Calu3 (cell line): Measurements from ENCODE around the gene SYNE1. TPM values are rescaled to one million over a fixed set of nuclear protein-coding genes. Genes with fewer than 3 reads are reported as not detected.

Experiments
- BruUV-seq: library from RNA; stranded (reverse); fragments of 400-500 nt; replicated peaks from 2 replicates; lab custom pipeline; 2021; lab: Mats Ljungman, UMichigan
- CTCF ChIA-PET: fragments of 300-600 bp; sonication (Branson Sonifier 250); formaldehyde crosslinking; loops from one replicate; lab custom pipeline; 2022; ENCODE audit warnings: antibody characterized with exemption; lab: Charles Lee
- DNase-seq: peaks from one replicate; pipeline ENCODE4 v3.0.0; 2022
- H3K27ac Mint-ChIP-seq: one replicate; pipeline ENCODE4 v1.8.0; 2022; ENCODE audit warnings: mixed read lengths; ENCODE audit not compliant: unreplicated experiment
- H3K27me3 Mint-ChIP-seq: one replicate; pipeline ENCODE4 v1.8.0; 2022; ENCODE audit warnings: mixed read lengths; ENCODE audit not compliant: unreplicated experiment
- H3K36me3 Mint-ChIP-seq: one replicate; pipeline ENCODE4 v1.8.0; 2022; ENCODE audit warnings: mild to moderate bottlenecking, moderate library complexity, mixed read lengths; ENCODE audit not compliant: insufficient read depth, unreplicated experiment
- H3K4me1 Mint-ChIP-seq: one replicate; pipeline ENCODE4 v1.8.0; 2022; ENCODE audit warnings: mild to moderate bottlenecking, low read depth, mixed read lengths; ENCODE audit not compliant: unreplicated experiment
- H3K4me3 Mint-ChIP-seq: one replicate; pipeline ENCODE4 v1.8.0; 2022; ENCODE audit warnings: mild to moderate bottlenecking, low read depth, moderate library complexity, mixed read lengths; ENCODE audit not compliant: unreplicated experiment
- H3K9me3 Mint-ChIP-seq: one replicate; pipeline ENCODE4 v1.8.0; 2022; ENCODE audit warnings: low read depth, mixed read lengths; ENCODE audit not compliant: unreplicated experiment
- CTCF ChIP-seq: fragments of 200-600 bp; IDR thresholded peaks from one replicate; pipeline ENCODE4 v1.8.0; 2022; ENCODE audit warnings: antibody characterized with exemption; ENCODE audit not compliant: unreplicated experiment
- intact Hi-C: fragments of 100-400 bp; cut with micrococcal nuclease; formaldehyde crosslinking; loops from one replicate; pipeline ENCODE4 v1.10.0; 2022; ENCODE audit not compliant: unreplicated experiment
- total RNA-seq: library from RNA; stranded (reverse); gene quantifications from 2 replicates; pipeline ENCODE4 v1.2.3, GENCODE V29; 2022

The SYNE1 gene
- total RNA-seq, 1 experiment from 2014 or later, result 28.1 TPM

DNA sequence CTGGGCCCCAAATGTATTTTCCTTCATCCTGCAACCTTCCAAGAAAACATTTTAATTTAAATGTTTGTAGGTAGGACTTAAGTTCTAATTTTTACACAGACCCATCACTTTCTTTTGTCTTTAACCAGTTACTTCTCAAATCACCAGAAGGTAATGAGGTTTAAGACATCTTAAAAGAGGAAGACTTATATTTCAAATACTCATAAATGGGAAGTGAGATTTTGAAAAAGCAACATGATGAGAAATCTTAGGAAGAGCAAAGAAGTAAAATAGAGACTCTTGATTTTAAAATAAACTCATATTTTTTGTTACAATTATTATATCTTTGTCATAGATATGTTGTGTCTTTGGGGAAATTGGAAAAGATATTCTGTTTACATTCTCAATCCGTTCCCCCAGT, 82.3 kb downstream of the SYNE1 start:
- intact Hi-C loops, result no loop called here
- BruUV-seq, result no TSS peak
- Mint-ChIP-seq H3K27ac (no peak overlapping the region), H3K4me3 (no peak overlapping the region), H3K27me3 (no peaks in the 10 kb centered on the region), H3K9me3 (no peaks in the 10 kb centered on the region), H3K4me1 (no peaks in the 10 kb centered on the region), H3K36me3 (no peaks in the 10 kb centered on the region)
- no peak for TF ChIP-seq CTCF
- CTCF ChIA-PET, result no interaction called here
- DNase-seq, result no peak

DNA sequence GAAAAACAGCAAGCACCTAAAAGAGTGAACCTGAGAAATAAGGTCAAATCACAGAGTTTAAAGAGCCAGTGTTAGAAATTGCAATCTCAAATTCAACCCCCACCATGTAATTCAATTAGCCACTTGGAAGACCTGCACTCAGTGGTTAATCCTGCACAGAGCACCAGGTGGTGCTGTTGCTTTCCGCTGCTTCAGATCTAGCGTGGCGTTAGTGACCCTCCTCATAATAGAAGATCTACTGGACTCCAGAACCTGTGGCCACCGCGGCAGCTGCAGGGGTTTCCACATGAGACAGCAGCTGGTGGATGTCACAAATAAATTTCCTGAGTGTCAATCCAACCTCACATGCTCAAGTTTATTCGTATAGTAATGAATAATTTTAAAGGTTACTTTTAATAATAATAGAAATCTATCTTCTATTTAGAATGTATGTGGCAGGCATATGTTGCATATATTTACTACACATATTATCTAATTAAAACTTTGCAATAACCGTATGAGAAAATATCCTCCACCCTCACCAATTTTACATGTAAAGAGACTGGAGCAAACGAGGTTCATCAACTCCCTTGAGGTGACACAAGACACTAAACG, 84.4 kb downstream of the SYNE1 start:
- H3K27ac Mint-ChIP-seq, result no peak overlapping the region

GRCh38 chr6:152543519-152543918, 93.6 kb downstream of the SYNE1 start:
- H3K27ac Mint-ChIP-seq, result no peak overlapping the region
- H3K27me3 Mint-ChIP-seq, result no peaks in the 10 kb centered on the region
- intact Hi-C loops, result no loop called here
- peaks cover 3% of the 10 kb centered on the region for H3K9me3 Mint-ChIP-seq
- no peaks in the 10 kb centered on the region for H3K4me1 Mint-ChIP-seq
- H3K4me3 Mint-ChIP-seq, result no peak overlapping the region
- BruUV-seq, result no TSS peak
- H3K36me3 Mint-ChIP-seq, result no peaks in the 10 kb centered on the region
- DNase-seq, result no peak
- TF ChIP-seq CTCF, result no peak
- CTCF ChIA-PET, result no interaction called here

More for the DNA sequence above, 84.4 kb downstream of the SYNE1 start:
- H3K4me3 Mint-ChIP-seq, result no peak overlapping the region
- CTCF ChIA-PET, result interaction anchor here (0.8 kb wide), 1 partner anchor 90 kb away, joined by 3 read pairs; no protein-coding TSS in a partner anchor
- no peaks in the 10 kb centered on the region for H3K9me3 Mint-ChIP-seq
- no peaks in the 10 kb centered on the region for H3K27me3 Mint-ChIP-seq
- no peaks in the 10 kb centered on the region for H3K4me1 Mint-ChIP-seq
- H3K36me3 Mint-ChIP-seq, result no peaks in the 10 kb centered on the region
- peak; percentile 60 for DNase-seq
- peak; percentile 56 for TF ChIP-seq CTCF
- intact Hi-C loops, result loop anchor here (1.0 to 2.0 kb wide), 3 partner anchors 91 to 400 kb away; no protein-coding TSS in a partner anchor
- no TSS peak for BruUV-seq

DNA sequence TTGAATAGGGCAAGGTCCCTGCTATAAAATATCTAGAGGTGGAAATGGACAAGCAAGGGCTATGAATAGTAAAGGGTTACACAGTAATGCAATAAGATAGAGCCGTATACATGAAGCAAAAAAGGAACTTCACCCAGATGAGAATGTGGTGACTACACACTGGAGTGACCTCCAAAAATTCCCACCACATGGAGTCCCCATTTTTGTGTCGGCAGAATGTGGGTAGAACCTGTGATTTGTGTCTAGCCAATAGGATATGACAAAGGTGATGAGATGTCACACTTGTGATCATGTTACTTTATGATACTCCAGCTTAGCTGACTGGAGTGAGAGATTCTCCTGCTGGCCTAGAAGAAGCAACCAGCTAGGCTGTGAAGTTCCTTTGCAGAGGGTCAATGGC, 96.8 kb downstream of the SYNE1 start:
- TF ChIP-seq CTCF, result no peak
- intact Hi-C loops, result no loop called here
- Mint-ChIP-seq H3K27me3 (no peaks in the 10 kb centered on the region), H3K4me1 (no peaks in the 10 kb centered on the region), H3K9me3 (no peaks in the 10 kb centered on the region), H3K36me3 (no peaks in the 10 kb centered on the region), H3K27ac (no peak overlapping the region), H3K4me3 (no peak overlapping the region)
- no TSS peak for BruUV-seq
- no peak for DNase-seq
- CTCF ChIA-PET, result no interaction called here
